WTC11 (cell line): ENCODE data around the gene CLEC16A. TPM values are rescaled to one million over a fixed set of nuclear protein-coding genes. Genes with fewer than 3 reads are reported as not detected.

Source experiments
- ATAC-seq: fragments of 200-7000 bp; cut with Tn5 transposase; 2 replicates; pipeline ENCODE4 v1.10.0; 2021; ENCODE audit warnings: mild to moderate bottlenecking, moderate library complexity
- CTCF ChIA-PET: fragments of 300-600 bp; sonication (Branson Sonifier 250); formaldehyde crosslinking; loops from one replicate; lab custom pipeline; 2021; ENCODE audit warnings: antibody characterized with exemption; lab: Charles Lee
- POLR2A ChIA-PET: fragments of 350-600 bp; sonication (Branson Sonifier 250); formaldehyde crosslinking; loops from one replicate; lab custom pipeline; 2021; ENCODE audit warnings: antibody characterized with exemption; lab: Charles Lee
- DNase-seq: peaks from one replicate; pipeline ENCODE4 v3.0.0; 2021; ENCODE audit warnings: low spot score
- H3K27ac Mint-ChIP-seq: 2 replicates; pipeline ENCODE4 v1.8.0; 2021; ENCODE audit warnings: mixed read lengths
- H3K27me3 Mint-ChIP-seq: 2 replicates; pipeline ENCODE4 v1.8.0; 2021; ENCODE audit warnings: low read depth, mild to moderate bottlenecking, moderate library complexity, mixed read lengths
- H3K36me3 Mint-ChIP-seq: 2 replicates; pipeline ENCODE4 v1.8.0; 2021; ENCODE audit warnings: mixed read lengths
- H3K4me1 Mint-ChIP-seq: 2 replicates; pipeline ENCODE4 v1.8.0; 2022; ENCODE audit warnings: mixed read lengths
- H3K4me3 Mint-ChIP-seq: 2 replicates; pipeline ENCODE4 v1.8.0; 2021; ENCODE audit warnings: mild to moderate bottlenecking, moderate library complexity, mixed read lengths
- H3K9me3 Mint-ChIP-seq: 2 replicates; pipeline ENCODE4 v1.8.0; 2021; ENCODE audit warnings: mixed read lengths
- CTCF ChIP-seq: fragments of 200-600 bp; IDR thresholded peaks from 2 replicates; pipeline ENCODE4 v1.8.0; 2022; ENCODE audit warnings: antibody characterized with exemption
- E2F1 ChIP-seq: sonication (generic); formaldehyde crosslinking; IDR thresholded peaks from 2 replicates; pipeline ENCODE4 v1.8.0; 2022; ENCODE audit warnings: mild to moderate bottlenecking, missing genetic modification reagents
- FOXK1 ChIP-seq: sonication (generic); formaldehyde crosslinking; IDR thresholded peaks from 2 replicates; pipeline ENCODE4 v1.8.0; 2022; ENCODE audit warnings: mild to moderate bottlenecking, moderate library complexity, missing genetic modification reagents
- IRF1 ChIP-seq: sonication (generic); formaldehyde crosslinking; IDR thresholded peaks from 2 replicates; pipeline ENCODE4 v1.8.0; 2023; ENCODE audit warnings: missing genetic modification reagents
- JUN ChIP-seq: sonication (generic); formaldehyde crosslinking; IDR thresholded peaks from 2 replicates; pipeline ENCODE4 v1.8.0; 2023; ENCODE audit warnings: mild to moderate bottlenecking, missing genetic modification reagents
- NFATC4 ChIP-seq: fragments of 250-450 bp; sonication (Bioruptor Pico); IDR thresholded peaks from 2 replicates; pipeline ENCODE4 v1.9.0; 2021; ENCODE audit warnings: mild to moderate bottlenecking
- NFYB ChIP-seq: sonication (generic); formaldehyde crosslinking; conservative IDR thresholded peaks from 2 replicates; pipeline ENCODE4 v1.8.0; 2022; ENCODE audit warnings: low read depth, missing genetic modification reagents
- NR1H2 ChIP-seq: sonication (generic); formaldehyde crosslinking; IDR thresholded peaks from 2 replicates; pipeline ENCODE4 v1.9.0; 2021; ENCODE audit warnings: mild to moderate bottlenecking, moderate library complexity, missing genetic modification reagents
- OVOL2 ChIP-seq: fragments of 250-450 bp; sonication (Bioruptor Pico); IDR thresholded peaks from 2 replicates; pipeline ENCODE4 v1.9.0; 2021; ENCODE audit warnings: mild to moderate bottlenecking, borderline replicate concordance
- SMAD4 ChIP-seq: sonication (generic); formaldehyde crosslinking; IDR thresholded peaks from 2 replicates; pipeline ENCODE4 v1.8.0; 2022; ENCODE audit warnings: mild to moderate bottlenecking, missing genetic modification reagents
- SP1 ChIP-seq: sonication (generic); formaldehyde crosslinking; conservative IDR thresholded peaks from 2 replicates; pipeline ENCODE4 v1.8.1; 2022; ENCODE audit warnings: missing genetic modification reagents
- STAT6 ChIP-seq: sonication (generic); formaldehyde crosslinking; conservative IDR thresholded peaks from 2 replicates; pipeline ENCODE4 v1.8.1; 2023; ENCODE audit warnings: mild to moderate bottlenecking, low read depth, missing genetic modification reagents, moderate library complexity
- TEAD1 ChIP-seq: sonication (generic); formaldehyde crosslinking; IDR thresholded peaks from 2 replicates; pipeline ENCODE4 v1.8.0; 2022; ENCODE audit warnings: mild to moderate bottlenecking, missing genetic modification reagents
- ZBTB21 ChIP-seq: sonication (generic); formaldehyde crosslinking; IDR thresholded peaks from 2 replicates; pipeline ENCODE4 v1.8.1; 2023; ENCODE audit warnings: mild to moderate bottlenecking, missing genetic modification reagents, borderline replicate concordance
- ZNF232 ChIP-seq: sonication (generic); formaldehyde crosslinking; IDR thresholded peaks from 2 replicates; pipeline ENCODE4 v1.8.0; 2022; ENCODE audit warnings: mild to moderate bottlenecking, missing genetic modification reagents
- ZNF317 ChIP-seq: sonication (generic); formaldehyde crosslinking; IDR thresholded peaks from 2 replicates; pipeline ENCODE4 v1.8.1; 2023; ENCODE audit warnings: low read depth, mild to moderate bottlenecking, moderate library complexity, missing genetic modification reagents, borderline replicate concordance
- ZNF671 ChIP-seq: fragments of 250-450 bp; sonication (Bioruptor Pico); IDR thresholded peaks from 2 replicates; pipeline ENCODE4 v1.8.0; 2021; ENCODE audit warnings: mild to moderate bottlenecking
- total RNA-seq: library from RNA; stranded (reverse); gene quantifications from 3 replicates; pipeline ENCODE4 v1.2.3, GENCODE V29; 2021
- TF ChIP-seq, protein P1 (sequence below): fragments of 250-450 bp; sonication (Bioruptor Pico); IDR thresholded peaks from 2 replicates; pipeline ENCODE4 v1.9.0; 2021; ENCODE audit warnings: mild to moderate bottlenecking, borderline replicate concordance
- TF ChIP-seq, protein P2 (sequence below): sonication (generic); formaldehyde crosslinking; IDR thresholded peaks from 2 replicates; pipeline ENCODE4 v1.8.1; 2023; ENCODE audit warnings: mild to moderate bottlenecking, missing genetic modification reagents, borderline replicate concordance

The CLEC16A gene
- total RNA-seq, 1 experiment from 2014 or later = 14.4 TPM

GRCh38 chr16:11089504-11090124 is 145.2 kb downstream of the CLEC16A start:
- Mint-ChIP-seq H3K36me3 (no peaks in the 10 kb centered on the region), H3K4me1 (peaks cover 4% of the 10 kb centered on the region; the same call in 1 of the 2 replicates), H3K27me3 (no peaks in the 10 kb centered on the region)
- POLR2A ChIA-PET = no interaction called here
- ATAC-seq = no peak
- TF ChIP-seq SMAD4 (CRISPR knock-in tag) (no peak), ZNF671 (CRISPR knock-in tag) (no peak), FOXK1 (no peak), NFYB (CRISPR knock-in tag) (no peak), ZNF317 (CRISPR knock-in tag) (no peak), NR1H2 (CRISPR knock-in tag) (no peak), ZNF232 (CRISPR knock-in tag) (no peak), NFATC4 (CRISPR knock-in tag) (no peak), JUN (CRISPR knock-in tag) (no peak)
- TF ChIP-seq, protein P1, sequence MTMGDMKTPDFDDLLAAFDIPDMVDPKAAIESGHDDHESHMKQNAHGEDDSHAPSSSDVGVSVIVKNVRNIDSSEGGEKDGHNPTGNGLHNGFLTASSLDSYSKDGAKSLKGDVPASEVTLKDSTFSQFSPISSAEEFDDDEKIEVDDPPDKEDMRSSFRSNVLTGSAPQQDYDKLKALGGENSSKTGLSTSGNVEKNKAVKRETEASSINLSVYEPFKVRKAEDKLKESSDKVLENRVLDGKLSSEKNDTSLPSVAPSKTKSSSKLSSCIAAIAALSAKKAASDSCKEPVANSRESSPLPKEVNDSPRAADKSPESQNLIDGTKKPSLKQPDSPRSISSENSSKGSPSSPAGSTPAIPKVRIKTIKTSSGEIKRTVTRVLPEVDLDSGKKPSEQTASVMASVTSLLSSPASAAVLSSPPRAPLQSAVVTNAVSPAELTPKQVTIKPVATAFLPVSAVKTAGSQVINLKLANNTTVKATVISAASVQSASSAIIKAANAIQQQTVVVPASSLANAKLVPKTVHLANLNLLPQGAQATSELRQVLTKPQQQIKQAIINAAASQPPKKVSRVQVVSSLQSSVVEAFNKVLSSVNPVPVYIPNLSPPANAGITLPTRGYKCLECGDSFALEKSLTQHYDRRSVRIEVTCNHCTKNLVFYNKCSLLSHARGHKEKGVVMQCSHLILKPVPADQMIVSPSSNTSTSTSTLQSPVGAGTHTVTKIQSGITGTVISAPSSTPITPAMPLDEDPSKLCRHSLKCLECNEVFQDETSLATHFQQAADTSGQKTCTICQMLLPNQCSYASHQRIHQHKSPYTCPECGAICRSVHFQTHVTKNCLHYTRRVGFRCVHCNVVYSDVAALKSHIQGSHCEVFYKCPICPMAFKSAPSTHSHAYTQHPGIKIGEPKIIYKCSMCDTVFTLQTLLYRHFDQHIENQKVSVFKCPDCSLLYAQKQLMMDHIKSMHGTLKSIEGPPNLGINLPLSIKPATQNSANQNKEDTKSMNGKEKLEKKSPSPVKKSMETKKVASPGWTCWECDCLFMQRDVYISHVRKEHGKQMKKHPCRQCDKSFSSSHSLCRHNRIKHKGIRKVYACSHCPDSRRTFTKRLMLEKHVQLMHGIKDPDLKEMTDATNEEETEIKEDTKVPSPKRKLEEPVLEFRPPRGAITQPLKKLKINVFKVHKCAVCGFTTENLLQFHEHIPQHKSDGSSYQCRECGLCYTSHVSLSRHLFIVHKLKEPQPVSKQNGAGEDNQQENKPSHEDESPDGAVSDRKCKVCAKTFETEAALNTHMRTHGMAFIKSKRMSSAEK (CRISPR knock-in tag) = no peak
- TF ChIP-seq, protein P2, sequence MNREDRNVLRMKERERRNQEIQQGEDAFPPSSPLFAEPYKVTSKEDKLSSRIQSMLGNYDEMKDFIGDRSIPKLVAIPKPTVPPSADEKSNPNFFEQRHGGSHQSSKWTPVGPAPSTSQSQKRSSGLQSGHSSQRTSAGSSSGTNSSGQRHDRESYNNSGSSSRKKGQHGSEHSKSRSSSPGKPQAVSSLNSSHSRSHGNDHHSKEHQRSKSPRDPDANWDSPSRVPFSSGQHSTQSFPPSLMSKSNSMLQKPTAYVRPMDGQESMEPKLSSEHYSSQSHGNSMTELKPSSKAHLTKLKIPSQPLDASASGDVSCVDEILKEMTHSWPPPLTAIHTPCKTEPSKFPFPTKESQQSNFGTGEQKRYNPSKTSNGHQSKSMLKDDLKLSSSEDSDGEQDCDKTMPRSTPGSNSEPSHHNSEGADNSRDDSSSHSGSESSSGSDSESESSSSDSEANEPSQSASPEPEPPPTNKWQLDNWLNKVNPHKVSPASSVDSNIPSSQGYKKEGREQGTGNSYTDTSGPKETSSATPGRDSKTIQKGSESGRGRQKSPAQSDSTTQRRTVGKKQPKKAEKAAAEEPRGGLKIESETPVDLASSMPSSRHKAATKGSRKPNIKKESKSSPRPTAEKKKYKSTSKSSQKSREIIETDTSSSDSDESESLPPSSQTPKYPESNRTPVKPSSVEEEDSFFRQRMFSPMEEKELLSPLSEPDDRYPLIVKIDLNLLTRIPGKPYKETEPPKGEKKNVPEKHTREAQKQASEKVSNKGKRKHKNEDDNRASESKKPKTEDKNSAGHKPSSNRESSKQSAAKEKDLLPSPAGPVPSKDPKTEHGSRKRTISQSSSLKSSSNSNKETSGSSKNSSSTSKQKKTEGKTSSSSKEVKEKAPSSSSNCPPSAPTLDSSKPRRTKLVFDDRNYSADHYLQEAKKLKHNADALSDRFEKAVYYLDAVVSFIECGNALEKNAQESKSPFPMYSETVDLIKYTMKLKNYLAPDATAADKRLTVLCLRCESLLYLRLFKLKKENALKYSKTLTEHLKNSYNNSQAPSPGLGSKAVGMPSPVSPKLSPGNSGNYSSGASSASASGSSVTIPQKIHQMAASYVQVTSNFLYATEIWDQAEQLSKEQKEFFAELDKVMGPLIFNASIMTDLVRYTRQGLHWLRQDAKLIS = no peak
- TF ChIP-seq, all 79 proteins: peak for 0
- Mint-ChIP-seq H3K4me3 (no peak overlapping the region), H3K27ac (no peak overlapping the region), H3K9me3 (no peaks in the 10 kb centered on the region)
- DNase-seq = no peak
- CTCF ChIA-PET = interaction anchor here (1.5 to 2.7 kb wide), 2 partner anchors 10 to 282 kb away, joined by 3 to 7 read pairs; no protein-coding TSS in a partner anchor

GRCh38 chr16:11090232-11090631 is 145.9 kb downstream of the CLEC16A start:
- no peak overlapping the region for H3K4me3 Mint-ChIP-seq
- H3K36me3 Mint-ChIP-seq = no peaks in the 10 kb centered on the region
- H3K9me3 Mint-ChIP-seq = no peaks in the 10 kb centered on the region
- POLR2A ChIA-PET = no interaction called here
- CTCF ChIA-PET = interaction anchor here (2.7 kb wide), 1 partner anchor 281 kb away, joined by 7 read pairs; no protein-coding TSS in a partner anchor
- peaks cover 5% of the 10 kb centered on the region; the same call in 1 of the 2 replicates for H3K4me1 Mint-ChIP-seq
- no peak for ATAC-seq
- no peak for DNase-seq
- H3K27ac Mint-ChIP-seq = no peak overlapping the region
- H3K27me3 Mint-ChIP-seq = no peaks in the 10 kb centered on the region
- no peak for TF ChIP-seq TEAD1 (CRISPR knock-in tag)
- TF ChIP-seq NFYB (CRISPR knock-in tag) = no peak
- no peak for TF ChIP-seq IRF1 (CRISPR knock-in tag)
- no peak for TF ChIP-seq OVOL2 (CRISPR knock-in tag)
- TF ChIP-seq E2F1 = no peak
- TF ChIP-seq SP1 (CRISPR knock-in tag) = no peak
- no peak for TF ChIP-seq STAT6 (CRISPR knock-in tag)
- TF ChIP-seq ZBTB21 = no peak
- no peak for TF ChIP-seq CTCF
